AG04449 (cell line): ENCODE measurements around the gene GLRB.

Source experiments
- CTCF ChIA-PET: fragments of 350-600 bp; formaldehyde crosslinking; extraction: SDS; loops from one replicate; lab custom pipeline; 2021; ENCODE audit warnings: antibody characterized with exemption; lab: Yijun Ruan, JAX
- POLR2A ChIA-PET: fragments of 400-600, 350-600 bp; formaldehyde crosslinking; extraction: SDS; loops from one replicate; lab custom pipeline; 2020; ENCODE audit warnings: antibody characterized with exemption, inconsistent platforms; lab: Yijun Ruan, JAX
- DNase-seq: peaks from one replicate; pipeline ENCODE4 v3.0.0-alpha.2; 2010; ENCODE audit warnings: low read depth, low spot score
- H3K4me3 ChIP-seq: 2 replicates; pipeline ENCODE4 v1.5.1; 2011; ENCODE audit warnings: low read depth, mild to moderate bottlenecking, control low read depth, low read length
- CTCF ChIP-seq: IDR thresholded peaks from one replicate; pipeline ENCODE4 v1.5.1; 2011; ENCODE audit warnings: mild to moderate bottlenecking, moderate library complexity, low read length, control low read depth, inconsistent platforms; ENCODE audit not compliant: insufficient read depth; ENCODE audit errors: missing control alignments

The GLRB gene

GRCh38 chr4:157114671-157115070 lies 38.7 kb downstream of the GLRB start:
- no peak for DNase-seq
- CTCF ChIA-PET, result interaction anchor here (1.0 kb wide), 1 partner anchor 65 kb away, joined by 3 read pairs; no protein-coding TSS in a partner anchor
- TF ChIP-seq CTCF, result no peak
- no peak overlapping the region for H3K4me3 ChIP-seq
- POLR2A ChIA-PET, result no interaction called here

- TF ChIP-seq CTCF, result no peak
- ChIA-PET CTCF (no interaction called here), POLR2A (no interaction called here)
- no peak overlapping the region for H3K4me3 ChIP-seq
- peak; percentile 17 for DNase-seq
Measured at GRCh38 chr4:157115613-157116335, 39.8 kb downstream of the GLRB start.

DNA sequence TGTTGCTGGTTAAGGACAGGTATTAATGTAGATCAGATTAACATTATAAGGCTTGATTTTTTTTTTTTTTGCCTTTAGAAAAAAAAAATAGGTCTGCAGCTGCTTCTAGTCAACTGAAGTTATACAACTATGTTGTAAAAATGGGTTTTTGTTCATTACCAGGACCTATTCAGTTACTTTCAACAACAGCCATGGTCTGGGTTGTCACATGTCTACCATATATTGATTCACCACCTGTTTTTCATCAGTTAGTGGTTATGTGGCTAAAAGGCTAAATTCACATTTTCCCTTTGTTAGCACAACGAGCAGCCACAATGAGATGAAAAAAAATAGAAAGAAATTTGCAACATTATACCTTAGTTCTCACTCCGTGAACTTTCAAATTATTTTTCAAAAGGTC lies 45.5 kb downstream of the GLRB start:
- TF ChIP-seq CTCF, result no peak
- CTCF ChIA-PET, result no interaction called here
- DNase-seq, result no peak
- POLR2A ChIA-PET, result no interaction called here
- no peak overlapping the region for H3K4me3 ChIP-seq

GRCh38 chr4:157127571-157127970 lies 51.6 kb downstream of the GLRB start:
- ChIA-PET CTCF (interaction anchor here (1.0 to 3.0 kb wide), 2 partner anchors 159 to 653 kb away, joined by 3 to 12 read pairs; no protein-coding TSS in a partner anchor), POLR2A (no interaction called here)

DNA sequence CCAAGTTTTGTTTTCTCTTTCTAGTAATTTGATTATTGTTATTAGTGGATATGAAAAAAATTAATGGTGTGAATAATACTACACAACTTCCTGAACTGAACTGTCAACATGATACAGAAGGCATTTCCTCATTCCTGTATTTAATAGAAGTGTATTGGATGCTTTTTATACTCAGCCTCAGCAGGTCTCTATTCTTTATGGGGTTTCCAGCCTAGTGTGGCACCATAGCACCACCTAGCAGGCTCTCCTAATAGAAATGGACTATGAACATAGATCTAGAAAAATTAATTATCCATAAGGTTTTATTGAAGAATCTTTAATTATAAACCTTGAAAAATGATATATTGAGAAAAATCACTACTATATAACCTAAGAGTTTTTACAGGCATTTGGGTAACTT lies 52.4 kb downstream of the GLRB start:
- ChIA-PET POLR2A (no interaction called here), CTCF (interaction anchor here (0.7 to 3.0 kb wide), 9 partner anchors 44 to 959 kb away, joined by 3 to 12 read pairs (median 4); no protein-coding TSS in a partner anchor)
- TF ChIP-seq CTCF, result peak; percentile 27
- H3K4me3 ChIP-seq, result no peak overlapping the region
- no peak for DNase-seq

More at GRCh38 chr4:157127571-157127970, 51.6 kb downstream of the GLRB start:
- DNase-seq, result no peak
- TF ChIP-seq CTCF, result no peak
- H3K4me3 ChIP-seq, result no peak overlapping the region

GRCh38 chr4:157141976-157142375 lies 66.0 kb downstream of the GLRB start:
- TF ChIP-seq CTCF, result no peak
- DNase-seq, result no peak
- POLR2A ChIA-PET, result no interaction called here
- CTCF ChIA-PET, result interaction anchor here (1.4 kb wide), 1 partner anchor 166 kb away, joined by 3 read pairs; no protein-coding TSS in a partner anchor
- H3K4me3 ChIP-seq, result no peak overlapping the region
